NCI-H1092 treated with DMSO at 0.1 percent for 48 hours (cell line): ENCODE results near the gene CCDC197.

Experiments used
- DNase-seq: peaks from one replicate; lab custom pipeline; 2025; lab: John Stamatoyannopoulos, UW

Gene CCDC197

GRCh38 chr14:94025720-94026119 lies 28.6 kb downstream of the CCDC197 start:
- DNase-seq, result no peak

GRCh38 chr14:94026173-94026888 lies 29.2 kb downstream of the CCDC197 start, which contains the start of gene OTUB2:
OTUB2 (plus strand) TSS chr14:94026340; CDS start chr14:94026538, 198 bp downstream.
- DNase-seq, result peak; percentile 97

- DNase-seq, result no peak
Observed at GRCh38 chr14:94026889-94027469, 29.9 kb downstream of the CCDC197 start.

- DNase-seq, result no peak
Observed at GRCh38 chr14:94027566-94028449, 30.7 kb downstream of the CCDC197 start.

GRCh38 chr14:94028450-94028826 lies 31.3 kb downstream of the CCDC197 start:
- DNase-seq, result no peak

GRCh38 chr14:94029265-94029664 lies 32.2 kb downstream of the CCDC197 start:
- no peak for DNase-seq

- DNase-seq, result no peak
Observed at GRCh38 chr14:94029671-94030203, 32.6 kb downstream of the CCDC197 start.

GRCh38 chr14:94030571-94030970 lies 33.5 kb downstream of the CCDC197 start:
- DNase-seq, result no peak

GRCh38 chr14:94031161-94031882 lies 34.2 kb downstream of the CCDC197 start:
- DNase-seq, result no peak

- DNase-seq, result no peak
Observed at GRCh38 chr14:94031883-94032279, 34.8 kb downstream of the CCDC197 start.

GRCh38 chr14:94034886-94035285 lies 37.8 kb downstream of the CCDC197 start:
- no peak for DNase-seq

- DNase-seq, result peak; percentile 7
Observed at GRCh38 chr14:94036313-94037167, 39.4 kb downstream of the CCDC197 start.

- no peak for DNase-seq
Observed at GRCh38 chr14:94037954-94038353, 40.9 kb downstream of the CCDC197 start.

- DNase-seq, result no peak
Observed at GRCh38 chr14:94038510-94038909, 41.4 kb downstream of the CCDC197 start.

GRCh38 chr14:94038921-94039629 lies 42.0 kb downstream of the CCDC197 start:
- no peak for DNase-seq

GRCh38 chr14:94040247-94040646 lies 43.1 kb downstream of the CCDC197 start:
- no peak for DNase-seq

GRCh38 chr14:94040796-94041195 lies 43.7 kb downstream of the CCDC197 start:
- DNase-seq, result no peak

GRCh38 chr14:94041551-94042346 lies 44.6 kb downstream of the CCDC197 start:
- no peak for DNase-seq

GRCh38 chr14:94042433-94043091 lies 45.5 kb downstream of the CCDC197 start:
- no peak for DNase-seq
